HEK293 (cell line): ENCODE results near the gene PLCG2.

Experiments
- CTCF ChIA-PET: fragments of 350-600 bp; formaldehyde crosslinking; extraction: SDS; loops from one replicate; lab custom pipeline; 2021; ENCODE audit warnings: antibody characterized with exemption; lab: Yijun Ruan, JAX
- POLR2A ChIA-PET: fragments of 300-600 bp; formaldehyde crosslinking; extraction: SDS; loops from one replicate; lab custom pipeline; 2020; ENCODE audit warnings: antibody characterized with exemption, inconsistent platforms; lab: Yijun Ruan, JAX
- H3K27ac ChIP-seq: fragments of 200-500 bp; sonication (Bioruptor generic); 2 replicates; pipeline ENCODE4 v1.5.1; 2014; ENCODE audit warnings: low read depth, low read length, control low read depth, inconsistent platforms; ENCODE audit errors: extremely low read depth
- H3K36me3 ChIP-seq, 2 experiments: fragments of 200-500 bp in 1 of 2; sonication (Bioruptor generic) in 1 of 2; 1 replicate in 1 of 2; 2 replicates in 1 of 2; pipeline ENCODE4 v1.5.1; 2014 to 2017; ENCODE audit warnings: inconsistent platforms in 2 of 2, low read length in 2 of 2; ENCODE audit not compliant: control insufficient read depth in 2 of 2, insufficient read depth in 1 of 2
- H3K4me1 ChIP-seq: fragments of 200-500 bp; sonication (Bioruptor generic); 2 replicates; pipeline ENCODE4 v1.5.1; 2014; ENCODE audit warnings: mild to moderate bottlenecking, low read length, inconsistent platforms; ENCODE audit not compliant: control insufficient read depth, insufficient read depth
- H3K4me3 ChIP-seq: 2 replicates; pipeline ENCODE4 v1.5.1; 2011; ENCODE audit warnings: low read depth, mild to moderate bottlenecking, control low read depth, low read length, moderate library complexity
- H3K9me3 ChIP-seq: fragments of 200-500 bp; sonication (Bioruptor generic); 2 replicates; pipeline ENCODE4 v1.5.1; 2014; ENCODE audit warnings: low read depth, low read length, inconsistent platforms; ENCODE audit not compliant: control insufficient read depth, insufficient read depth
- EGR2 ChIP-seq: fragments of 450-650 bp; formaldehyde crosslinking; IDR thresholded peaks from 2 replicates; pipeline ENCODE4 v1.5.1; 2016; ENCODE audit warnings: low read depth, missing biosample characterization, missing genetic modification characterization
- GLIS2 ChIP-seq: fragments of 450-650 bp; formaldehyde crosslinking; IDR thresholded peaks from 2 replicates; pipeline ENCODE4 v1.5.1; 2016; ENCODE audit warnings: missing biosample characterization, missing genetic modification characterization
- KLF16 ChIP-seq: fragments of 450-650 bp; formaldehyde crosslinking; IDR thresholded peaks from 2 replicates; pipeline ENCODE4 v1.5.1; 2017; ENCODE audit warnings: missing biosample characterization, missing genetic modification characterization
- OSR2 ChIP-seq: fragments of 450-650 bp; formaldehyde crosslinking; IDR thresholded peaks from 2 replicates; pipeline ENCODE4 v1.5.1; 2016; ENCODE audit warnings: missing biosample characterization, missing genetic modification characterization
- OVOL3 ChIP-seq: fragments of 450-650 bp; formaldehyde crosslinking; IDR thresholded peaks from 2 replicates; pipeline ENCODE4 v1.5.1; 2016; ENCODE audit warnings: missing biosample characterization, missing genetic modification characterization
- REPIN1 ChIP-seq: fragments of 450-650 bp; formaldehyde crosslinking; IDR thresholded peaks from 2 replicates; pipeline ENCODE4 v1.5.1; 2017; ENCODE audit warnings: missing biosample characterization, missing genetic modification characterization, low read depth
- SCRT2 ChIP-seq: fragments of 450-650 bp; formaldehyde crosslinking; IDR thresholded peaks from 2 replicates; pipeline ENCODE4 v1.5.1; 2016; ENCODE audit warnings: missing biosample characterization, missing genetic modification characterization
- YY2 ChIP-seq: fragments of 450-650 bp; formaldehyde crosslinking; IDR thresholded peaks from 2 replicates; pipeline ENCODE4 v1.5.1; 2016; ENCODE audit warnings: missing biosample characterization, missing genetic modification characterization
- ZBTB17 ChIP-seq: fragments of 450-650 bp; formaldehyde crosslinking; IDR thresholded peaks from 2 replicates; pipeline ENCODE4 v1.5.1; 2016; ENCODE audit warnings: missing biosample characterization, missing genetic modification characterization
- ZBTB8A ChIP-seq: fragments of 450-650 bp; formaldehyde crosslinking; IDR thresholded peaks from 2 replicates; pipeline ENCODE4 v1.5.1; 2016; ENCODE audit warnings: missing biosample characterization, missing genetic modification characterization
- ZNF426 ChIP-seq: fragments of 450-650 bp; formaldehyde crosslinking; IDR thresholded peaks from 2 replicates; pipeline ENCODE4 v1.5.1; 2017; ENCODE audit warnings: missing biosample characterization, missing genetic modification characterization, mild to moderate bottlenecking, inconsistent platforms, moderate library complexity
- ZNF585B ChIP-seq: fragments of 450-650 bp; formaldehyde crosslinking; IDR thresholded peaks from 2 replicates; pipeline ENCODE4 v1.5.1; 2016; ENCODE audit warnings: missing biosample characterization, missing genetic modification characterization
- ZNF626 ChIP-seq: fragments of 450-650 bp; sonication (Bioruptor Pico); formaldehyde crosslinking; IDR thresholded peaks from 2 replicates; pipeline ENCODE4 v1.5.1; 2018; ENCODE audit warnings: missing biosample characterization, missing genetic modification characterization, inconsistent platforms
- ZNF837 ChIP-seq: fragments of 450-650 bp; formaldehyde crosslinking; IDR thresholded peaks from 2 replicates; pipeline ENCODE4 v1.5.1; 2016; ENCODE audit warnings: missing biosample characterization, missing genetic modification characterization
- TF ChIP-seq, protein P1 (sequence below): fragments of 450-650 bp; formaldehyde crosslinking; IDR thresholded peaks from 2 replicates; pipeline ENCODE4 v1.5.1; 2016; ENCODE audit warnings: missing biosample characterization, missing genetic modification characterization
- TF ChIP-seq, protein P2 (sequence below): fragments of 450-650 bp; formaldehyde crosslinking; IDR thresholded peaks from 2 replicates; pipeline ENCODE4 v1.5.1; 2016; ENCODE audit warnings: missing biosample characterization, missing genetic modification characterization
- TF ChIP-seq, protein P3 (sequence below): fragments of 450-650 bp; formaldehyde crosslinking; IDR thresholded peaks from 2 replicates; pipeline ENCODE4 v1.5.1; 2017; ENCODE audit warnings: missing biosample characterization, missing genetic modification characterization
- TF ChIP-seq, protein P4 (sequence below): fragments of 450-650 bp; formaldehyde crosslinking; IDR thresholded peaks from 2 replicates; pipeline ENCODE4 v1.5.1; 2017; ENCODE audit warnings: missing biosample characterization, missing genetic modification characterization

PLCG2 gene

DNA sequence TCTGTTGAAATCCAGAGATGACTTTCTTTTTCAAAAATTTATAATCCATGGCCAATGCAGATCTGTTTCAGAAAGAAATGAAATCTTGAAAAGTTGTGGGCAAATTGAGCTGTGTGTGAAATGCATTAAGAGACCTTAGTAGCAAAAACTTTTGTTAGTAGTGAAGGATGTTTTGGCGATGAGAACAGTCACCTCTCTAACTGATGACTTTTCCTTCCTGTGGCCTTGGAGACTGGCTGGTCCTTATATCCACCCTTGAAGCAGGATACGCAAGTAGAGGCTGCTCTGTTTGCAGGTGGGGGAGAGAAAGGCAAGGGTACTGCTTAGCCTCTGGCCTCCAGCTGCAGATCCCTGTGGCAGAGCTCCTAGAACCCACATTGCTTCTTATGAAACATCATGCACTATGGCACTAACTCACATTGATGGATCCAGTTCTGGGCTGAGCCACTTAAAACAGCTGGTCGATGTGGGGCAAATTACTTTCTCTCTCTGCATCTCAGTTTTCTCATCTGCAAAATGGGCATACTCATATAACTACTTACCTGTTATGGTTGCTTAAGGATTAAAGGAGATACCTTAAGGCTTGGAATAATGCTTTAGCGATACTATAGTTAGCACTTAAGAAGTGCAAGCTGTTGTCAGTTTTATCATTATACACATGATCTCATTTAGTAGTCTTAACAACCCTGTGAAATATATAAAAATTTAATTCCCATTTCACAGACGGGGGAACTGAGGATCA lies 142.9 kb downstream of the PLCG2 start:
- POLR2A ChIA-PET, result no interaction called here
- no peaks in the 10 kb centered on the region for H3K9me3 ChIP-seq
- TF ChIP-seq, protein P1, sequence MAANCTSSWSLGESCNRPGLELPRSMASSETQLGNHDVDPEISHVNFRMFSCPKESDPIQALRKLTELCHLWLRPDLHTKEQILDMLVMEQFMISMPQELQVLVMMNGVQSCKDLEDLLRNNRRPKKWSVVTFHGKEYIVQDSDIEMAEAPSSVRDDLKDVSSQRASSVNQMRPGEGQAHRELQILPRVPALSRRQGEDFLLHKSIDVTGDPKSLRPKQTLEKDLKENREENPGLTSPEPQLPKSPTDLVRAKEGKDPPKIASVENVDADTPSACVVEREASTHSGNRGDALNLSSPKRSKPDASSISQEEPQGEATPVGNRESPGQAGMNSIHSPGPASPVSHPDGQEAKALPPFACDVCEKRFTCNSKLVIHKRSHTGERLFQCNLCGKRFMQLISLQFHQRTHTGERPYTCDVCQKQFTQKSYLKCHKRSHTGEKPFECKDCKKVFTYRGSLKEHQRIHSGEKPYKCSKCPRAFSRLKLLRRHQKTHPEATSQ, result no peak
- no peak for TF ChIP-seq ZNF626 (tag by site-specific recombination)
- TF ChIP-seq, protein P2, sequence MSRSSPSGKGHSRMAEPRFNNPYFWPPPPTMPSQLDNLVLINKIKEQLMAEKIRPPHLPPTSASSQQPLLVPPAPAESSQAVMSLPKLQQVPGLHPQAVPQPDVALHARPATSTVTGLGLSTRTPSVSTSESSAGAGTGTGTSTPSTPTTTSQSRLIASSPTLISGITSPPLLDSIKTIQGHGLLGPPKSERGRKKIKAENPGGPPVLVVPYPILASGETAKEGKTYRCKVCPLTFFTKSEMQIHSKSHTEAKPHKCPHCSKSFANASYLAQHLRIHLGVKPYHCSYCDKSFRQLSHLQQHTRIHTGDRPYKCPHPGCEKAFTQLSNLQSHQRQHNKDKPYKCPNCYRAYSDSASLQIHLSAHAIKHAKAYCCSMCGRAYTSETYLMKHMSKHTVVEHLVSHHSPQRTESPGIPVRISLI (tag by site-specific recombination), result no peak
- TF ChIP-seq REPIN1 (tag by site-specific recombination), result no peak
- no peak for TF ChIP-seq OVOL3 (tag by site-specific recombination)
- no peak for TF ChIP-seq SCRT2 (tag by site-specific recombination)
- no peak for TF ChIP-seq KLF16
- no peak for TF ChIP-seq EGR2 (tag by site-specific recombination)
- TF ChIP-seq OSR2, result no peak
- TF ChIP-seq YY2 (tag by site-specific recombination), result no peak
- TF ChIP-seq, all 188 proteins: peak for 0
- Histone ChIP-seq H3K27ac (no peak overlapping the region), H3K4me3 (no peak overlapping the region), H3K36me3 (peaks cover 0 to 5% of the 10 kb centered on the region in 2 experiments; a peak in 1 of 3 replicates), H3K4me1 (no peaks in the 10 kb centered on the region)
- CTCF ChIA-PET, result interaction anchor here (0.6 kb wide), 1 partner anchor 309 kb away, joined by 3 read pairs; no protein-coding TSS in a partner anchor

DNA sequence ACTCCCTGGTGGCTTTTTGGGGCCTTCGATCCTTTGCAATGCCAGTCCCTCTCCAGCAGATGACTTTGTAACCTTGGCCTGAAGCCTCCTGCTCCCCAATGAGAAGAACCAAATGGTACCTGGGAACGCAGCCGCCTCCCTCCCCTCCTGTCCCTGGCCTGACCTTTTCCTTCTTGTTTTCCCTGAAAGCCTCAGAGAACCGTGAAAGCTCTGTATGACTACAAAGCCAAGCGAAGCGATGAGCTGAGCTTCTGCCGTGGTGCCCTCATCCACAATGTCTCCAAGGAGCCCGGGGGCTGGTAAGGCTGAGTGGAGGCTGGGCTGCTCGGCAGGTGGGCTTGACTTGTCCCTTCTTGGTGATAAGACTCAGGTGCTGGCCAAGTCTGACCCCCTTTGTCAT lies 144.2 kb downstream of the PLCG2 start:
- POLR2A ChIA-PET, result no interaction called here
- TF ChIP-seq GLIS2 (tag by site-specific recombination), result no peak
- TF ChIP-seq, protein P3, sequence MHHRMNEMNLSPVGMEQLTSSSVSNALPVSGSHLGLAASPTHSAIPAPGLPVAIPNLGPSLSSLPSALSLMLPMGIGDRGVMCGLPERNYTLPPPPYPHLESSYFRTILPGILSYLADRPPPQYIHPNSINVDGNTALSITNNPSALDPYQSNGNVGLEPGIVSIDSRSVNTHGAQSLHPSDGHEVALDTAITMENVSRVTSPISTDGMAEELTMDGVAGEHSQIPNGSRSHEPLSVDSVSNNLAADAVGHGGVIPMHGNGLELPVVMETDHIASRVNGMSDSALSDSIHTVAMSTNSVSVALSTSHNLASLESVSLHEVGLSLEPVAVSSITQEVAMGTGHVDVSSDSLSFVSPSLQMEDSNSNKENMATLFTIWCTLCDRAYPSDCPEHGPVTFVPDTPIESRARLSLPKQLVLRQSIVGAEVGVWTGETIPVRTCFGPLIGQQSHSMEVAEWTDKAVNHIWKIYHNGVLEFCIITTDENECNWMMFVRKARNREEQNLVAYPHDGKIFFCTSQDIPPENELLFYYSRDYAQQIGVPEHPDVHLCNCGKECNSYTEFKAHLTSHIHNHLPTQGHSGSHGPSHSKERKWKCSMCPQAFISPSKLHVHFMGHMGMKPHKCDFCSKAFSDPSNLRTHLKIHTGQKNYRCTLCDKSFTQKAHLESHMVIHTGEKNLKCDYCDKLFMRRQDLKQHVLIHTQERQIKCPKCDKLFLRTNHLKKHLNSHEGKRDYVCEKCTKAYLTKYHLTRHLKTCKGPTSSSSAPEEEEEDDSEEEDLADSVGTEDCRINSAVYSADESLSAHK (tag by site-specific recombination), result no peak
- TF ChIP-seq ZNF426 (tag by site-specific recombination), result no peak
- no peak for TF ChIP-seq KLF16
- no peak for TF ChIP-seq ZNF585B (tag by site-specific recombination)
- TF ChIP-seq ZBTB8A (tag by site-specific recombination), result no peak
- no peak for TF ChIP-seq ZNF837 (tag by site-specific recombination)
- TF ChIP-seq, protein P4, sequence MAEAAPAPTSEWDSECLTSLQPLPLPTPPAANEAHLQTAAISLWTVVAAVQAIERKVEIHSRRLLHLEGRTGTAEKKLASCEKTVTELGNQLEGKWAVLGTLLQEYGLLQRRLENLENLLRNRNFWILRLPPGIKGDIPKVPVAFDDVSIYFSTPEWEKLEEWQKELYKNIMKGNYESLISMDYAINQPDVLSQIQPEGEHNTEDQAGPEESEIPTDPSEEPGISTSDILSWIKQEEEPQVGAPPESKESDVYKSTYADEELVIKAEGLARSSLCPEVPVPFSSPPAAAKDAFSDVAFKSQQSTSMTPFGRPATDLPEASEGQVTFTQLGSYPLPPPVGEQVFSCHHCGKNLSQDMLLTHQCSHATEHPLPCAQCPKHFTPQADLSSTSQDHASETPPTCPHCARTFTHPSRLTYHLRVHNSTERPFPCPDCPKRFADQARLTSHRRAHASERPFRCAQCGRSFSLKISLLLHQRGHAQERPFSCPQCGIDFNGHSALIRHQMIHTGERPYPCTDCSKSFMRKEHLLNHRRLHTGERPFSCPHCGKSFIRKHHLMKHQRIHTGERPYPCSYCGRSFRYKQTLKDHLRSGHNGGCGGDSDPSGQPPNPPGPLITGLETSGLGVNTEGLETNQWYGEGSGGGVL, result no peak
- TF ChIP-seq ZBTB17 (tag by site-specific recombination), result no peak
- TF ChIP-seq, all 188 proteins: peak for 0
- no peaks in the 10 kb centered on the region for H3K9me3 ChIP-seq
- CTCF ChIA-PET, result interaction anchor here (0.9 kb wide), 1 partner anchor 341 kb away, joined by 3 read pairs; no protein-coding TSS in a partner anchor
- peaks cover 0 to 5% of the 10 kb centered on the region in 2 experiments; a peak in 1 of 3 replicates for H3K36me3 ChIP-seq
- no peak overlapping the region for H3K27ac ChIP-seq
- no peak overlapping the region for H3K4me3 ChIP-seq
- no peaks in the 10 kb centered on the region for H3K4me1 ChIP-seq
